Right ventricle myocardium superior (tissue), 1 donor: Measurements from ENCODE around the gene CDK10. TPM values are rescaled to one million over a fixed set of nuclear protein-coding genes. Genes with fewer than 3 reads are reported as not detected.
A peak's percentile ranks its signal among the peaks of the same experiment; 100 is the strongest.

Experiments
- ATAC-seq: fragments of 200-7000 bp; cut with Tn5 transposase; one replicate; pipeline ENCODE4 v1.9.1; 2020; ENCODE audit warnings: mild to moderate bottlenecking; ENCODE audit not compliant: poor library complexity
- DNase-seq: peaks from one replicate; pipeline ENCODE4 v3.0.0-alpha.2; 2020
- intact Hi-C: fragments of 100-400 bp; cut with DNase I; formaldehyde crosslinking; loops from one replicate; pipeline ENCODE4 v1.11.2; 2022
- total RNA-seq: library from RNA; stranded (reverse); fragmentation: NEBNext Ultra II Directional; extraction: Animal tissue kit (Norgen Biotek cat#: 25700); gene quantifications from one replicate; pipeline ENCODE4 v1.2.1, GENCODE V29; 2021
- donor health status: DM: no; HTN: yes; CAD: no; lungs with severe emphysema.

The CDK10 gene
- total RNA-seq, 1 donor from 2014 or later: 20.7 TPM

DNA sequence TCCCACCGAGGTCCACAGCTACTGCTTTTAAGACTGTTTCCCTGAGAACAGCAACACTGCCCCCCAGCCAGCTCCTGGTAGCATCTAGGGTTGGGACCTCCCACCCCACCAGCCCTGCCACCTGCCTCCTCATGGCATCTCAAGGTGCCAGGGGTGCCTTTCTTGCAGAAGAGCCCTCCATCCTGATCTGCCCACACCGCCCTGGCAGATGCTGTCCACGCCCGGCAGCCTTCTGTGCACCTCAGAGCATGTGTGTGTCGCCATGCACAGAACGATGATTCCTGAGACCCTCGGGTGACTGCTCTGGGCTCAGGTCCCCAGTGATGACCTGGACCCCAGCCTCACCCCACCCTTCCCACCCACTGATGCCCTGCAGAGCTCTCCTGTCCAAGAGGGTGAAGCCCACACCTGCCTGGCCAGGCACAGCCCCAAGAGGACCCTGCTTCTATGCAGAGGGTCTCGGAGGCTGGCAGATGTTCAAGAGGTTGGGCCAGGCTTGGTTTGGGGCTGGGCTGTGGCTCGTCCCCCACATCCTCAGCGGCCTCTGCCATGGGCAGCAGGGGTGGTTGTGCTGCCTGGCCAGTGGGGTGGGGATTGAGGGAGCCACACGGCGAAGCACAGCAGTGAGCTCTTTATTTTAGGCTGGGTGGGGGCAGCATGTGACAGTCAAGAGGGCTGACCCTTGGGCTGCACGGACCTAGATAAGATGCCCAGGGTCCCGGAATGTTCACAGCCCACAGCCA lies 20.2 kb downstream of the CDK10 start:
- ATAC-seq (no peak), DNase-seq (no peak)
- intact Hi-C loops: loop anchor here (5.0 to 10.0 kb wide), 2 partner anchors 86 to 158 kb away; no protein-coding TSS in a partner anchor

DNA sequence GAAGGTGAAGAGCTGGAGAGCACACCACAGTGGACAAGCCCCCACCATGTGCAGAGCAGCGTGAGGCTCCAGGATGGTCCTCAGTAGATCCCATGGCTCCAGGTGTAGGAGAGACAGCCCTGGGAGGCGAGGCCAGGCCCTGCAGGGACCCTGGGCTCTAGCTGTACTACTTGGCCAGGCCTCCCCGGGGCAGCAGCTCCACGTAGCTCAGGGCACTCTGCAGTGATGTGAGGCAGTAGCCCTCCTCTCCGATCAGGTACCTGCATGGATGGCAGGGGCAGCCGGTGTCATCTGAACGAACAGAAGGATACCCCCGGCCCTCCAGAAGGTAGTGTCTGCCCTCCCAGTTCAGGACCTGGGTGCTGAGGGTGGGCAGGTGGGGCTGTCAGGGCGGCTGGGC lies 21.2 kb downstream of the CDK10 start:
- no peak for DNase-seq
- no peak for ATAC-seq
- intact Hi-C loops: loop anchor here (5.0 to 10.0 kb wide), 2 partner anchors 85 to 157 kb away; no protein-coding TSS in a partner anchor

- no peak for DNase-seq
- ATAC-seq: no peak
- intact Hi-C loops: loop anchor here (5.0 to 10.0 kb wide), 2 partner anchors 84 to 156 kb away; no protein-coding TSS in a partner anchor
Observed at GRCh38 chr16:89708481-89708931, 22.0 kb downstream of the CDK10 start.

DNA sequence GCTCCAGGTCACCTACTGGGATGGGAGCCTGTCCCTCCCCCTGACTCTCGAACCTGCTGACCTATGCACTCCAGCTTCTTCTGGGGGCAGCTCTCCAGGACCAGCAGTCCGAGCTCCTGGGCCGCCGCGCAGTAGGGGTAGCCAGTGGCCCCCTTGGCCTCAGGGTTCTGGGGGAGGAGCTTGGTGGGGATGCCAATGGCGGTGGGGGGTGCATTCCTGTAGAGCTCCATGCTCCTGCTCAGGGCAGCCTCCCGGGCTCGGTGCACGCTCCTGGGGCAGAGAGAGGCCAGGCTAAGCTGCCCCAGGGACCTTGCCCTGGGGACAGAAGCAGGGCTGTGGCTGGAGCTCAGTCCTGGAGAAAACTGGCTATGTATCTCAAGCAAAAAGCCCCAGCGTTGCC lies 22.7 kb downstream of the CDK10 start:
- ATAC-seq (no peak), DNase-seq (no peak)
- intact Hi-C loops: loop anchor here (5.0 to 10.0 kb wide), 2 partner anchors 83 to 156 kb away; no protein-coding TSS in a partner anchor

GRCh38 chr16:89709716-89710432 lies 23.4 kb downstream of the CDK10 start:
- intact Hi-C loops: loop anchor here (5.0 to 10.0 kb wide), 2 partner anchors 82 to 155 kb away; no protein-coding TSS in a partner anchor
- ATAC-seq (no peak), DNase-seq (no peak)

- DNase-seq: no peak
- ATAC-seq: no peak
- intact Hi-C loops: no loop called here
Observed at GRCh38 chr16:89710709-89711564, 24.4 kb downstream of the CDK10 start.

GRCh38 chr16:89711601-89712273 lies 25.2 kb downstream of the CDK10 start:
- DNase-seq (no peak), ATAC-seq (peak; percentile 50)
- intact Hi-C loops: no loop called here

- DNase-seq: no peak
- intact Hi-C loops: no loop called here
- ATAC-seq: no peak
Observed at GRCh38 chr16:89712274-89712781, 25.8 kb downstream of the CDK10 start.

DNA sequence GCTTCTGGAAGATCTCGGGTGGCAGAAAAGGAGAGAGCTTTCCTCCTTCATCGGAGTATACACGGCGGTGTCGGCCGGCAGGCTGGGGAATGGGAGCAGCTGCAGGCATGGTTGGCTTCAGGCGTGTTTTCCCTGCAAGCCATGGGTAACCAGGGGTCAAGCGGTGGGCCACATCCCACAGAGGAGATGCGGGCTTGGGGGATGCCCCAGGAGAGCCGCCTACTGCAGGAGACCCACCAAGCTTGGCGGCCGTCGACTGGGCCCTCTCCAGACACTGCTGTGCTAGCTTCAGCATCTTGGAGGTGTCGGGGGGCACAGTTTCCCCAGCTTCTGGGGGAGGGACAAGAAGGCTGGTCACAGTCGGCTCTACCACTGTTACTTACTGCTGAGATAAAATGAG lies 30.0 kb downstream of the CDK10 start:
- DNase-seq (no peak), ATAC-seq (no peak)
- intact Hi-C loops: no loop called here

DNA sequence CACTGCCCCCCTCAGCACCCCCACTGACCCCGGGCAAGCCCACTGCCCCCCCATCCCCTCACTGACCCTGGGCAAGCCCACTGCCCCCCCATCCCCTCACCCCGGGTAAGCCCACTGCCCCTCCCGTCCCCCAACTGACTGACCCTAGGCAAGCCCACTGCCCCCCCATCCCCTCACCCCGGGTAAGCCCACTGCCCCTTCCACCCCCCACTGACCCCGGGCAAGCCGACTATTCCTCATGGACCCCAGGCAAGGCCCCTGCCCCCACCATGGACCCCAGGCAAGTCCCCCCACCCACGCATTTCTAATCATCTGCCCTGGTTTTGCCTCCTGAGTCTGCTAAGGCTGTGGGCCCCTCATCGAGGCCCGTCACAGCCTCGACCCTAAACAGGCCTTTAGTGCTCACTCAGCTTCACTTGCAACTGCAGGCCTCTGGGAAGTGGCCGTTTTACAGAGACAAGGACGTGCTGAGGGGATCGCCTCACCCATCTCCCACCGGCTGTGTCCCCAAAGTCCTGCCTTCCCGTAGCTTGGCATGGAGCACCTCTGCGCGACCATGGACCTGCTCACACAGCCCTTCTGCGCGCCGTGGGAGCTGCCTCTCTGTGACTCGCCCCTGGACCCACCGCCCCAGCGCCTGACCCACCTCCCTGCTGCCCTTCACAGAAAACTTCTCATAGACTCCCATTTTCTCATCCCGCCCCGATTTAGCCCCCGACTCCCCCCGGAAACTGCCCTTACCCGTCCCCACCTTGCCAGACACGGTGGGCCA lies 30.6 kb downstream of the CDK10 start:
- intact Hi-C loops: no loop called here
- ATAC-seq (no peak), DNase-seq (no peak)

GRCh38 chr16:89717688-89718505 lies 31.4 kb downstream of the CDK10 start:
- no peak for DNase-seq
- intact Hi-C loops: no loop called here
- ATAC-seq: no peak

DNA sequence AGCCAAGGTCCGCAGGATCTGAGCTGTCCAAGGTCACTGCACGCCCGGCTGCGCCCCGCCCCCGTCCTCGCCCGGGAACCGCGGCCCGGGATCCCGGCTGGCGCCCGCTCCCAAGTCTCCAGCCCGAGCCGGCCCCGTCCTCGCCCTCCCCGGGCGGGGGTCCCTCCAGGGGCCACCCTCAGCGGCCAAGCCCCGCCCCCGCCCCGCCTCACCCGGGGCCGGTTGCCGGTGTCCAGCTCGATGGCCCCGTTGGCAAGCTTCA lies 34.0 kb downstream of the CDK10 start:
- DNase-seq: peak; percentile 72
- intact Hi-C loops: no loop called here
- ATAC-seq: peak; percentile 38

DNA sequence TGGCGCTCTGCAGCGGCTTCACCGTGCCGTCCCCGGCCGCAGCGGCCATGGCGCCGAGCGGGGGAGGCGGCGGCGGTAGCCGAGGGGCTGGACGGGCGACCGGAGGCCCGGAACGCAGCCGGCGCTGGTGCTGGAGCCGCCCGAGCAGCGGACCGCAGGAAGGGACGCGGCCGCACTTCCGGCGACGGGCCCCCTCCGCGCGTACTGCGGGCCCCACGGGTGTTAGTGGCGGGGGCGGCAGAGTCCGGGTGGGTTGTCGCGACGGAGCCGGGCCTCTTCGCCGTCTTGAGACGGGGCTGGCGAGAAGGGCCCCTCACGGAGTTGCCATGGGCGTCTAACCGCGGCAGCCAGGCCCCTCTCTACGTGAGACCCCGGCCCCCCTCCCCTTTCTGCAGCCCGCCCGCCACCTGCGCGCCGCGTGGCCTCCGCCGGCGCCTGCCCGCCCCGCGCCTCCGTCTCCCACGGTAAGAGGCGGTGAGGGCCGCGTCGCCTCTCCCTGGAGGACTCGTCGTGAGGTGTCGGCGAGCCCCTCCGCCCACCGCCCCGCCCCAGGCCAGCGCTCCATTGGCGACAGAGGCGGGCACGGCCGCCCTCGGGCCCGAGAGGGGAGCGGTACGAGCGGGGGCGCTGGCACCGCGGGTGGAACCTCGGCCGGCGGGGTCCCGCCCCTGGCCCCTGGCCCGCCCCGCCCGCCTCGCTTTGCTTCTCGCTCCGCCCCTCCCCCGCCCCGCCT lies 34.5 kb downstream of the CDK10 start, which contains the start of the genes VPS9D1 and ZNF276:
TSS of gene VPS9D1 (minus strand) at position 86 of the 733 bp plus-strand sequence. CDS start at position 49, 37 bp downstream.
TSS of gene ZNF276 (plus strand) at position 725 of the 733 bp plus-strand sequence. CDS start 104 bp downstream, outside the sequence.
- peak; percentile 93 for DNase-seq
- peak; percentile 88 for ATAC-seq
- intact Hi-C loops: no loop called here

DNA sequence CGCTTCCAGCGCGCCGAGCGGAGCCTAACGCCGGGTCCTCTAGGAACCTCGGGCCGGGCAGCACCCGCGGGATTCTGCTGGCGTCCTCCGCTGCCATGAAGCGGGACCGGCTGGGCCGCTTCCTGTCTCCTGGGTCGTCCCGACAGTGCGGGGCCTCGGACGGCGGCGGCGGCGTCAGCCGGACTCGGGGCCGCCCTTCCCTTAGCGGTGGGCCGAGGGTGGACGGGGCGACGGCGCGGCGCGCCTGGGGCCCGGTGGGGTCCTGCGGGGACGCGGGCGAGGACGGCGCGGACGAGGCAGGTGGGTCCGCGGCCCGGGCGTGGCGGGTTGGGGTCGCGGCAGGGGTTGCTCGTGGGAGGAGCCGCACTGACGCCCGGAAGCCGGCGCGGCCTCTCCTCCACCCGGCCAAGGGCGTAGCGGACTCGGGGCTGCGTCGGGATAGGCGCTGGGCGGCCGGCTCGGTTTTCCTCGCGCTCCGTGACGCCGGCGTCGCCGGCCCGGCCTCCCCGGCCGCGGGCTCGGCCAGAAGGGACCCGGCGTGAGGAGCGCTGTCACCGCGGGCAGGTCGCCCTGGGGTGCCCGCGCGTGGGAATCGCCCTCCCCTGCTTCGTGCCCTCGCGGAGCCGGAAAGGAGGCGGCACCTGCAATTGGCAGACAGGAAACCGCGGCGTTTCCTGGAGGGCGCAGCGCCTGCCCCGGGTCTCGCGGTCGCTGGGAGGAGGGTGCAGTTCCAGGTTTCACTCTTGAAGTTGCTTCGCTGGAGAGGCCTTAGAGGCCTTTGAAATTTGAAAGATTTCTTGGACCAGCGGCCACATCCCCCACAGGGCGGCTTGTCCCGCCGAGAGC lies 35.3 kb downstream of the CDK10 start:
- intact Hi-C loops: no loop called here
- DNase-seq: peak; percentile 85
- ATAC-seq: peak; percentile 21
